HepG2 (cell line): ENCODE data around the gene SLC13A2.

Experiments used
- BATF2 ChIP-seq: sonication (generic); formaldehyde crosslinking; IDR thresholded peaks from 2 replicates; pipeline ENCODE4 v1.8.0; 2022; ENCODE audit warnings: mild to moderate bottlenecking, missing genetic modification reagents, moderate library complexity
- CREB3 ChIP-seq: sonication (generic); formaldehyde crosslinking; IDR thresholded peaks from 2 replicates; pipeline ENCODE4 v1.5.0; 2020; ENCODE audit warnings: missing genetic modification reagents
- ETV6 ChIP-seq: sonication (generic); formaldehyde crosslinking; conservative IDR thresholded peaks from 2 replicates; pipeline ENCODE4 v1.4.0; 2020; ENCODE audit warnings: missing genetic modification reagents
- RBFOX2 ChIP-seq: fragments of 200-400 bp; formaldehyde crosslinking; IDR thresholded peaks from 2 replicates; pipeline ENCODE4 v1.6.1; 2017; ENCODE audit warnings: low read depth, mild to moderate bottlenecking, low read length
- STAT6 ChIP-seq: sonication (generic); formaldehyde crosslinking; IDR thresholded peaks from 2 replicates; pipeline ENCODE4 v1.4.0; 2020; ENCODE audit warnings: missing genetic modification reagents, mild to moderate bottlenecking, borderline replicate concordance
- ZNF430 ChIP-seq: sonication (generic); formaldehyde crosslinking; IDR thresholded peaks from 2 replicates; pipeline ENCODE4 v1.9.0; 2021; ENCODE audit warnings: mild to moderate bottlenecking, missing genetic modification reagents
- ZNF788 ChIP-seq: sonication (generic); formaldehyde crosslinking; IDR thresholded peaks from 2 replicates; pipeline ENCODE4 v1.5.0; 2020; ENCODE audit warnings: mild to moderate bottlenecking, missing genetic modification reagents, borderline replicate concordance

GRCh38 chr17:28466001-28466400 is 7.4 kb upstream of the SLC13A2 start:
- TF ChIP-seq BATF2 (CRISPR knock-in tag) (no peak), ZNF788 (CRISPR knock-in tag) (no peak), STAT6 (CRISPR knock-in tag) (no peak), CREB3 (CRISPR knock-in tag) (no peak), ZNF430 (no peak), ETV6 (CRISPR knock-in tag) (no peak), RBFOX2 (no peak)
